ENCODE data around the gene NOTCH1.

The NOTCH1 gene

DNA sequence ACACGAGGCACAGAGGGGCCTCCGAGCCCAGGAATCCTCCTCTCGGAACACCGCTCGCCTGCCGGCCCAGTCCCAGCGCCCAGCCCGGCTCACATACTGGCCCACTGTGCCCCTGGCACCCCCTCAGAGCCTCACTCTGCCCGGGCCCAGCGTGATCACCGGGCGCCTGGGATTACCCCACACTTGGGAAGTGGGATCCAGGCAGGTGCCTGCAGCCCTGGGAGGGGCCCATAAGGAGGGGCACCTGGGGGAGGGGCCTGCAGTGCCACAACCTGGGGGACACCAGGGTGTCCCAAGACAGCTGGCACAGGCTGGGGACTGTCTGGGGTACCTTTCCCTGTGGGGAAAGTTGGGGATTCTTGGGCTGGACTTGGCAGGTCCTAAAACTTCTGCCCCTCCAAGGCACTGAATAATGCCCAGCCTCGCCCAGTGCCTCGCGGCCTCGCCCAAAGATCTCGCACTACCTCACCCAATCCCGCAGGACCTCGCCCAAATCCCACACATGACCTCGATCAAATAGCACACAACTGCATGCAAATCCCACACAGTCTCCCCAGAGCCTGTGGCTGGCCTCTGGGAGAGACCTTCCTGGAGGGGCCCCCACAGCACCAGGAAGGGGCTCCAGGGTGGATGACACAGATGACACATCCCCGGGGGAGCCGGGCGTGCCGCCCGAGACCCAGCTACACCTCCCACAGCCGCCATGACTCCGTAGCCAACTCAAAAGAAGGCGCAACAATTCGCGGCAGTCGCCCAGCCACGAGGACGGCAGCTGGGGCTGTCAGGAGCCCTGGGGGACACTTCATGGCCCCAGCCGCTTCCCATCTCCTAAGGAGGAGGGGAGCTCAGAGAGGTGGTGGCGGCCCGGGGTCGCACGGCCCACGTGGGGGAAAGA, 13.7 kb downstream of the NOTCH1 start:
- DNase-seq (ENCODE audit: low read depth), result no peak

DNA sequence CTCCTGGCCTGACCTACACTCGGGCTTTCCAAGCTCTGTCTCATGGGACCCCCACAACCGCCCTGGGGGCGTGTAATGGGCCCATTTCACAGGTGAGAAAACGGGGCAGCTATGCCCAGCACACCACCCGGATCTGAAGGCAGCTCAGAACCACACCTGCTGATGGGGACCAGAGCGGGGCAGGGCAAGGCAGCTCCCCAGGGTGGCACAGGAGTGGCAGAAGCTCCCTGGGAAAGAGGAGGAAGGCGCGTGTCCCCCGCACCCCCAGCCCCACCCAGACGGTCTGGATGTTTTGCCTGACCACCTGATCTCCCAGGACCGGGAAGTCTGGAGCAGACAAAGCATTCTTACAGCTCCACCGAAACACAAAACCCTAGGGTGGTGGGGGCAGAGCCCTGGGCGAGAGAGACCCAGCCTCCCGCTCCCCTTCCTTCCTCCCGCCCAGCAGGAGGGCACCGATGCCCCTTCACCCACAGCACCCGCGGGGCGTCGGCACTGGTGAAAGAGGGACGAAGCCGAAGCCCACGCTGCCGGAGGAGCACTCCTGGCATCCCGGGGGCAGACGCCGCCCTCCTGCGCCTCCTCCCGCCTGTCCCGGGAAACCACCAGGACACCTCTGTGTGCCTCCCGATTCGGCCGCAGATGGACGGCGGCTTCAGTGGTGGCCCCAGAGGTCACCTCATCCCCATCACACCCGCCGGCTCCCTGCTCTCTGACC, 14.5 kb downstream of the NOTCH1 start:
- no peak for DNase-seq (ENCODE audit: low read depth)

- DNase-seq (ENCODE audit: low read depth), result no peak
Observed at GRCh38 chr9:136530461-136531089, 15.3 kb downstream of the NOTCH1 start.

GRCh38 chr9:136529516-136530460, 16.1 kb downstream of the NOTCH1 start:
- DNase-seq (ENCODE audit: low read depth), result no peak

DNA sequence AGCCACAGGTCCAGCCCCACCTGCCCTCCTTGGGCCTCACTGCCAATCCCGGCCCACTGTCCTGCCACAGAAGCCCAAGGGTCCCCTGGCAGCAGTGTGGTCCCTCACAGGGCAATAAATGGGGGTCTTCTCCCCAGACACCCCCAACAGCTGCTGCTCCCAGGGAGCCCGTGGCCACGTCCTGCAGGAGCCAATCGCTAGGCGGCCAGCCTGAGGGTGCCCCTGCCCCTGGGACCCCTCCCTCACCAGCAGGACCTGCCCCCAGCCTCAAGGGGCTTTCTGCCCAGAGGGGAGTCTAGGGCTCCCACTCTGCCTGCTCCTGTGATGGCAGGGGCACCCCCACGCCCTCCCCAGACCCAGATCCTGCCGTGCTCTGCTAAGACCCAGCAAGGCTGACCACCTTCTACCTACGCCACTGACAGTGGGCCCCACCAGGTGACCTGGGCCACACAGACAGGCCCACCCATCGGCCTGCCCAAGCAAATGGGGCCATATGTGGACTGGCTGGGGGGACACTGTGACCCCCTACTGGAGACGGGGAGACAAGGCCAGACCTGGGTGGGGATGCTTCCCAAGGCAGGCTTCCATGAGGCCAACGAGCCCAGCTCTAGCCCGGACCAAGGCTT, 17.0 kb downstream of the NOTCH1 start:
- DNase-seq (ENCODE audit: low read depth), result no peak

GRCh38 chr9:136527721-136528710, 17.8 kb downstream of the NOTCH1 start:
- peak; percentile 31 for DNase-seq (ENCODE audit: low read depth)

GRCh38 chr9:136527131-136527530, 18.7 kb downstream of the NOTCH1 start:
- DNase-seq (ENCODE audit: low read depth), result no peak

DNA sequence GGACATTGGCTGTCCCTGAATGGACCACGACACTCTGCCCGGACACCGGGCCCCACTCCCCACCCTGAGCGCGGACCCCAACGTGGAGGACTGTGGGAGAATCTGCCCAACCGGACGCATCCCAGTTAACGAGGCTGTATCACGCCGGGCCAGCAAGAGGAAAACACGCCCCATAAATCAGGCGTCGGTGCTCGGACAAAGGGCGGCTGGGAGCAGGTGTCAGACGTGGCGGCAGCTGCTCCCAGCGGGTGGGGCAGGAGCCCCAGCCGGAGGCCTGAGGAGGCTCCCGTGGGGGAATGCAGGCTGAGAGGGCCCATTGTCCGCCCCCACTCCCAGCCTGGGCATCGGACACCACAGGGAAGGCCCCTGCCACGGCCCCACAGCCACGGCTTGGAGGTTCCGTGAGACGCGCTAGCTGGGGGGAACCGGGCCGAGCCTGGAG, 19.2 kb downstream of the NOTCH1 start:
- no peak for DNase-seq (ENCODE audit: low read depth)

- DNase-seq (ENCODE audit: low read depth), result no peak
Observed at GRCh38 chr9:136525841-136526499, 19.9 kb downstream of the NOTCH1 start.

- no peak for DNase-seq (ENCODE audit: low read depth)
Observed at GRCh38 chr9:136525207-136525606, 20.6 kb downstream of the NOTCH1 start.

GRCh38 chr9:136522314-136523237, 23.3 kb downstream of the NOTCH1 start:
- no peak for DNase-seq (ENCODE audit: low read depth)

GRCh38 chr9:136521537-136521936, 24.3 kb downstream of the NOTCH1 start:
- no peak for DNase-seq (ENCODE audit: low read depth)

DNA sequence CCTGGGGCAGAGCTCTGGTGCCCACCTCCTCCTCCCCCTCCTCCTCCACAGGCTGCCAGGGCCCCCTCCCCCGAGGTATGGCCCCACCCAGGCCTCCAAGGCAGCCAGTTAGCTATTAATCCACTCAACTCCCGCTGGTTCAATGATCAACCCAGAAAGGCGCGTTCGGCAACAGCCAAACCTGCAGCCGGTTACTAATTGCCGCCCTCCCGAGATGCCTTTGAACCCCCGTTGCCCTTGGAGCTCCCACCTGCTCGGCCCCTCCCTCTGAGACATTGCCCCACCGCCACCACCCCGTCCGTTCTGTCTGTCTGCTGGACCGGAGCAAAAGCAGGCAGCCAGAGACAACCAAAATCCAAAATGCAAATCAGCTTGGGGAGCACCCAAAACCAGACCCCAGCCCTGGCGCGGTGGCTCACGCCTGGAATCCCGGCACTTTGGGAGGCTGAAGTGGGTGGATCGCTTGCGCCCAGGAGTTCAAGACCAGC, 25.8 kb downstream of the NOTCH1 start:
- no peak for DNase-seq (ENCODE audit: low read depth)

- no peak for DNase-seq (ENCODE audit: low read depth)
Observed at GRCh38 chr9:136519263-136520052, 26.4 kb downstream of the NOTCH1 start.

DNA sequence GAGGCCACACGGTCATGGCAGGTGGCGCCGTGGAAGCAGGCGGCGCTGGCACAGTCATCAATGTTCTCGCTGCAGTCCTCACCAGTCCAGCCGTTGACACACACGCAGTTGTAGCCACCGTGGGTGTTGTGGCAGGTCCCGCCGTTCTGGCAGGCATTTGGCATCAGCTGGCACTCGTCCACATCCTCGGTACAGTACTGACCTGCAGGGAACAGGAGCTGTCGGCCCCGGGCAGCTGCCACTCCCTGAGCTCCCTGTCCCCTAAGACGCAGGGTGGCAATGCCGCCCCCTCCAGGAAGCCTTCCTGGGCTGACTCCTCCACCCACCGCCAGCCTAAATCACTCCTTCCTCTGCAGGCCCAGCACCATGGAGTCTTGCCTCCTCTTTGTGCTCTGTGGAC, 27.2 kb downstream of the NOTCH1 start:
- DNase-seq (ENCODE audit: low read depth), result no peak

DNA sequence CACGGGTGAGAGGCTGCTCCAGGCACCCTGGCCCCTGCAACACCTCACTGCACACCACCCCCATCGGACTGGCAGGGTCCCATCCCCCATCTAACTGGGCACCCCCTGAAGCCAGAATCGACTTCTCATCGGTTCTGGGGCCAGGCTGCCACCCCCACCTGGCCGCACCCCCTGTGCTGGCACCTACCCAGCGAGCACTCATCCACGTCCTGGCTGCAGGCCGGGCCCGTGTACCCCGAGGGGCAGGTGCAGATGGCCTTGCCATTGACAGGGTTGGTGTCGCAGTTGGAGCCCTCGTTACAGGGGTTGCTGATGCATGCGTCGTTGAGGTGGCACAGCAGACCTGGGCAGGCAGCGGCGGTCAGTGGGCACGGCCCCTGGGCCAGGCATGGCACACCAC, 27.9 kb downstream of the NOTCH1 start:
- no peak for DNase-seq (ENCODE audit: low read depth)

DNA sequence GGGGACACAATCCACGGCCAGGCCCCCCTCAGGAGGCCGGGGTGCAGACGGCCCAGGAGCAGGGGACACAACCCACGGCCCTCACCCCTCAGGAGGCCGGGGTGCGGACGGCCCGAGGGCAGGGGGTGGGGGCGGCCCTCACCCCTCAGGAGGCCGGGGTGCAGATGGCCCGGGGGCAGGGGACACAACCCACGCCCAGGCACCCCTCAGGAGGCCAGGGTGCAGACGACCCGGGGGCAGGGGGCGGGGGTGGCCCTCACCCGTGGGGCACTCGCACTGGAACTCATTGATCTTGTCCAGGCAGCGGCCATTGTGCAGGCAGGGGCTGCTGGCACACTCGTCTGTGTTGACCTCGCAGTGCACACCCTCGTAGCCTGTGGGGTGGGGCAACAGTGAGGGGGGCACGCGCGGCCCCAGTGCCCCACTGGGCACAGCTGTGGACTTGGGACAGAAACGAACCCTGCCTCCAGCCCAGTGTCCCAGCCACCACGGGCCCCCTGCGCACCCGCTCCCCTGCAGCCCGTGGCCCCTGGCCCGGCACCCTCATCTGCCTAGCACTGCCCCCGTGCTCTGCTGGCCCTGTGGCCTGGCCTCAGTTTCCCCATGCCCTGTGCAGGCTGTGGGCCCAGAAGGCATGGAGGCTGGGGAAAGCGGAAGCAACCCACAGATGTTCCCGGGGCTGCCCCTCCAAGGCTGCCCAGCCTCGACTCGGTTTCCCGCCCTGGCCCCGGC, 28.7 kb downstream of the NOTCH1 start:
- no peak for DNase-seq (ENCODE audit: low read depth)
